Measurements from ENCODE around the gene CA10. TPM values are rescaled to one million over a fixed set of nuclear protein-coding genes. Genes with fewer than 3 reads are reported as not detected.

Gene CA10
- total and polyA plus RNA-seq, 2 experiments from 2014 or later, result not detected

DNA sequence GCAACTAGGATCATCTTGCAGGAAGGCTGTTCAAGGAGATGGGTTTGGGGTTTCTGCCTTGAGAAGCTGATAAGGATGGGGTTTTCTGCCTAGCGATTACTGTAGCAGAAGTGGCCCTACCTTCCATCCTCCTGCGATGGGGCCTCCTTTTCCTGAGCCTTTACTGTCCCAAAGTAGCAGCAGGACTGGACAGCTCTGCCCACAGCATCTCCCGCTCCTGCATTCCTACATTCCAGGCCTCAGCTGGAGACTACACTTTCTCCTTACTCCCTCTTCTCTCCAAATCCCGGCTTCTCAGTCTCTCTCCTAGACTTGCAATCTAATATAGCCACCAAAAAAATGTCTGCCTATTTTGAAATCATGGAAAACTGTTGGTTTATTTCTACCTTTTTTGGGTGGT is 355.4 kb downstream of the CA10 start:
- no peaks in the 10 kb centered on the region for H3K9me2 ChIP-seq (ENCODE audit: insufficient read depth)
- TF ChIP-seq EZH2 (IDR thresholded peaks at IDR 0.05; ENCODE audit: insufficient read depth, poor library complexity, severe bottlenecking), result no peak
- no peak for TF ChIP-seq EZH2phosphoT487 (IDR thresholded peaks at IDR 0.05; ENCODE audit: insufficient read depth, low read depth)

DNA sequence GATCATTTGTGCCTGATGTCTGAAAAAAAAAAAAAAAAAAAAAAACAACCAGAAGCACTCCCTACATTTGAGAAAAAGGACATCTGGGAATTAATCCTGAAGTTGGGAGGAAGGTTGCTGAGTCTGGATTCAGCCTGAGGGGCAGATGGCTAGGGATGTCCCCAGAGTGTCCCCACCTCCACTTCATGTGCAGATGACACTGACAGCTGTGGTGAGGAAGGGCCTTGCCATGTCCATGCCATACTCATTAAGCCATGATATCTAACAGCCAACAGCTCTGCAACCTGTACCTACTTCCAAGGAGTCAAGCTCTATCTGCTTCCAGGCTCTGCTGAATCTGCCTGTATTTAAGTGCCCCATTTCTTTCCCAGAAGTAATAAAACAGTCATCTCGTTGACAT is 356.0 kb downstream of the CA10 start:
- DNase-seq, result no peak
- TF ChIP-seq EZH2phosphoT487 (IDR thresholded peaks at IDR 0.05; ENCODE audit: insufficient read depth, low read depth) (no peak), EZH2 (IDR thresholded peaks at IDR 0.05; ENCODE audit: insufficient read depth, poor library complexity, severe bottlenecking) (no peak)
- H4K20me1 ChIP-seq (ENCODE audit: insufficient read depth), result no peaks in the 10 kb centered on the region

More for the DNA sequence above, 355.4 kb downstream of the CA10 start:
- H3K4me2 ChIP-seq (ENCODE audit: unreplicated experiment), result no peak overlapping the region
- H3F3A ChIP-seq (ENCODE audit: insufficient read depth), result no peaks in the 10 kb centered on the region
- H3K79me2 ChIP-seq (ENCODE audit: insufficient read depth), result no peaks in the 10 kb centered on the region
- no peak overlapping the region for H3K9ac ChIP-seq
- H3K4me3 ChIP-seq, result no peak overlapping the region
- no peak overlapping the region for H3K27ac ChIP-seq
- WGBS, 2 experiments (ENCODE audit: low coverage in 1 of 2, low lambda C conversion rate in 2 of 2, missing lambda C conversion rate in 2 of 2), result 18 to 23% methylated on average over 4 of the region's 4 CpGs
- no peaks in the 10 kb centered on the region for H3K27me3 ChIP-seq (replicated peaks; ENCODE audit: insufficient read depth)
- no peaks in the 10 kb centered on the region for H3K4me1 ChIP-seq (ENCODE audit: insufficient read depth)
- no peaks in the 10 kb centered on the region for H3K9me3 ChIP-seq (ENCODE audit: low read depth)
- no peak overlapping the region for H2AFZ ChIP-seq
- in situ Hi-C loops (cut with MboI), result no loop called here
- DNase-seq, result no peak
- no peaks in the 10 kb centered on the region for H3K36me3 ChIP-seq (ENCODE audit: low read depth)
- H4K20me1 ChIP-seq (ENCODE audit: insufficient read depth), result no peaks in the 10 kb centered on the region

DNA sequence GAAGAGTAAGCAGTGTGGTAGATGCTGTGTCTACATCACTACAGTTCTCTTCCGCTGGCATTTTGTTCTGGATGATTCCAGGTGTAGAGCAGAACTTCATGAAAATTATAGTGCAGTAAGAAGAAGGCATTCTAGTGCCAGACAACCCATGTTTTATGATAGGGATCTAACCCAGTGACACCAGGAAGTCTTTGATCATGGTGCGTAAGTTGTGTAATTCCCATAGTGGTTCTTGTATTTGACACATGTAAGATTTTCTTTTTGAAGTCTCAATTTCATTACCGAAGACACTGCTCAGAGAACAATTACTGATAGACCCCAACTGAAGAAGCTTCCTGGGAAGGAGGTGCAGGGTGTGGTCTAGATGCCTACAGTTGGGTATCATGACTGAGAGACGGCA is 356.9 kb downstream of the CA10 start:
- no peaks in the 10 kb centered on the region for H3K36me3 ChIP-seq (ENCODE audit: low read depth)
- no peak for TF ChIP-seq EZH2phosphoT487 (IDR thresholded peaks at IDR 0.05; ENCODE audit: insufficient read depth, low read depth)
- TF ChIP-seq EZH2 (IDR thresholded peaks at IDR 0.05; ENCODE audit: insufficient read depth, poor library complexity, severe bottlenecking), result no peak
- no peaks in the 10 kb centered on the region for H3K4me1 ChIP-seq (ENCODE audit: insufficient read depth)
- no peak for DNase-seq
- no peak overlapping the region for H3K27ac ChIP-seq
- H3K4me2 ChIP-seq (ENCODE audit: unreplicated experiment), result no peak overlapping the region
- no peak overlapping the region for H2AFZ ChIP-seq
- no peaks in the 10 kb centered on the region for H3K27me3 ChIP-seq (replicated peaks; ENCODE audit: insufficient read depth)
- H3K9ac ChIP-seq, result no peak overlapping the region
- no peaks in the 10 kb centered on the region for H3K9me3 ChIP-seq (ENCODE audit: low read depth)
- H3K4me3 ChIP-seq, result no peak overlapping the region
- in situ Hi-C loops (cut with MboI), result no loop called here
- no peaks in the 10 kb centered on the region for H3K9me2 ChIP-seq (ENCODE audit: insufficient read depth)
- no peaks in the 10 kb centered on the region for H4K20me1 ChIP-seq (ENCODE audit: insufficient read depth)
- 22 to 24% methylated on average over 4 of the region's 4 CpGs for WGBS, 2 experiments (ENCODE audit: low coverage in 1 of 2, low lambda C conversion rate in 2 of 2, missing lambda C conversion rate in 2 of 2)
- H3K79me2 ChIP-seq (ENCODE audit: insufficient read depth), result no peaks in the 10 kb centered on the region
- no peaks in the 10 kb centered on the region for H3F3A ChIP-seq (ENCODE audit: insufficient read depth)

More for the DNA sequence above, 356.0 kb downstream of the CA10 start:
- no peaks in the 10 kb centered on the region for H3K9me2 ChIP-seq (ENCODE audit: insufficient read depth)
- H3K36me3 ChIP-seq (ENCODE audit: low read depth), result no peaks in the 10 kb centered on the region
- no peak overlapping the region for H3K9ac ChIP-seq
- WGBS, 2 experiments (ENCODE audit: low coverage in 1 of 2, low lambda C conversion rate in 2 of 2, missing lambda C conversion rate in 2 of 2), result 3 to 4% methylated on average over 1 of the region's 1 CpG
- no peaks in the 10 kb centered on the region for H3K9me3 ChIP-seq (ENCODE audit: low read depth)
- H3K4me2 ChIP-seq (ENCODE audit: unreplicated experiment), result no peak overlapping the region
- no peaks in the 10 kb centered on the region for H3K27me3 ChIP-seq (replicated peaks; ENCODE audit: insufficient read depth)
- in situ Hi-C loops (cut with MboI), result no loop called here
- H2AFZ ChIP-seq, result no peak overlapping the region
- no peaks in the 10 kb centered on the region for H3K79me2 ChIP-seq (ENCODE audit: insufficient read depth)
- no peak overlapping the region for H3K4me3 ChIP-seq
- H3K27ac ChIP-seq, result no peak overlapping the region
- no peaks in the 10 kb centered on the region for H3F3A ChIP-seq (ENCODE audit: insufficient read depth)
- no peaks in the 10 kb centered on the region for H3K4me1 ChIP-seq (ENCODE audit: insufficient read depth)

- WGBS, 2 experiments (ENCODE audit: low coverage in 1 of 2, low lambda C conversion rate in 2 of 2, missing lambda C conversion rate in 2 of 2), result 50 to 61% methylated on average over 4 of the region's 4 CpGs
- Histone ChIP-seq H3K36me3 (ENCODE audit: low read depth) (no peaks in the 10 kb centered on the region), H3K9ac (no peak overlapping the region), H3K4me2 (ENCODE audit: unreplicated experiment) (no peak overlapping the region), H3K9me2 (ENCODE audit: insufficient read depth) (no peaks in the 10 kb centered on the region), H3K9me3 (ENCODE audit: low read depth) (no peaks in the 10 kb centered on the region), H3K79me2 (ENCODE audit: insufficient read depth) (no peaks in the 10 kb centered on the region), H2AFZ (no peak overlapping the region), H3F3A (ENCODE audit: insufficient read depth) (no peaks in the 10 kb centered on the region), H3K27me3 (replicated peaks; ENCODE audit: insufficient read depth) (no peaks in the 10 kb centered on the region), H4K20me1 (ENCODE audit: insufficient read depth) (no peaks in the 10 kb centered on the region), H3K4me1 (ENCODE audit: insufficient read depth) (no peaks in the 10 kb centered on the region), H3K27ac (no peak overlapping the region), H3K4me3 (no peak overlapping the region)
- TF ChIP-seq EZH2 (IDR thresholded peaks at IDR 0.05; ENCODE audit: insufficient read depth, poor library complexity, severe bottlenecking), result no peak
- no peak for TF ChIP-seq EZH2phosphoT487 (IDR thresholded peaks at IDR 0.05; ENCODE audit: insufficient read depth, low read depth)
- in situ Hi-C loops (cut with MboI), result no loop called here
- no peak for DNase-seq
These were observed 358.5 kb downstream of the CA10 start for GRCh38 chr17:51799981-51800380.

DNA sequence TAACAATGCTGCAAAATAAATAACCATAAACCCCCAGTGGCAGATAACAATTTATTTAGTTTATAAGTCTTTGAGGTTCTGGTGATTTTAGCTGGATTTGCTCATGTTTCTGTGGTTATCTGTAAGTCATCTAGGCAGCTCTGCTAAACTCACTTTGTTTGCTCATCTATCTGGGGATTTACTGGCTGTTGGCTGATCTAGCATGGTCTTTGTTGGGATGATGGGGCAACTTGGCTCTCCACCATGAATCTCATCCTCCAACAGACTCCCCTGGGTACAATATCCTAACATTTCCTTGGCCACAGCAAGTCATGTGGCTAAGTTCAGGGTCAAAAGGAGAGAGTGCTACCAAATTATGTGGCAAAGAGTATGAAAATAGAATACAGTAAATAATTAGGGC is 359.3 kb downstream of the CA10 start:
- Histone ChIP-seq H3K36me3 (ENCODE audit: low read depth) (no peaks in the 10 kb centered on the region), H3K9me2 (ENCODE audit: insufficient read depth) (no peaks in the 10 kb centered on the region), H3K27ac (no peak overlapping the region), H3K4me1 (ENCODE audit: insufficient read depth) (no peaks in the 10 kb centered on the region), H4K20me1 (ENCODE audit: insufficient read depth) (no peaks in the 10 kb centered on the region), H3K27me3 (replicated peaks; ENCODE audit: insufficient read depth) (no peaks in the 10 kb centered on the region), H3K4me2 (ENCODE audit: unreplicated experiment) (no peak overlapping the region), H3K9me3 (ENCODE audit: low read depth) (no peaks in the 10 kb centered on the region), H3F3A (ENCODE audit: insufficient read depth) (no peaks in the 10 kb centered on the region), H2AFZ (no peak overlapping the region), H3K9ac (no peak overlapping the region), H3K4me3 (no peak overlapping the region), H3K79me2 (ENCODE audit: insufficient read depth) (no peaks in the 10 kb centered on the region)
- in situ Hi-C loops (cut with MboI), result no loop called here
- no peak for DNase-seq
- TF ChIP-seq EZH2phosphoT487 (IDR thresholded peaks at IDR 0.05; ENCODE audit: insufficient read depth, low read depth) (no peak), EZH2 (IDR thresholded peaks at IDR 0.05; ENCODE audit: insufficient read depth, poor library complexity, severe bottlenecking) (no peak)
